ENCODE measurements around the gene USP10. TPM values are rescaled to one million over a fixed set of nuclear protein-coding genes. Genes with fewer than 3 reads are reported as not detected.

The USP10 gene
- total RNA-seq, 1 experiment from 2014 or later = 53.3 TPM

GRCh38 chr16:84694980-84695379, 4.8 kb upstream of the USP10 start:
- H3K27ac ChIP-seq = no peak overlapping the region
- peaks cover 26% of the 10 kb centered on the region for H3K4me1 ChIP-seq (replicated peaks)
- no peaks in the 10 kb centered on the region for H3K27me3 ChIP-seq (replicated peaks)
- 0 out of 2 replicates have a peak, but pooled peaks cover 4% of the 10 kb centered on the region for H3K9me3 ChIP-seq (replicated peaks)
- no peak for DNase-seq (ENCODE audit: low read depth in 1 of 2, low spot score in 2 of 2)
- no peak overlapping the region for H3K4me3 ChIP-seq
- H3K36me3 ChIP-seq = peaks cover 6% of the 10 kb centered on the region

GRCh38 chr16:84699147-84699711, 571 bp upstream of the USP10 start:
- 0 out of 2 replicates have a peak overlapping the region, but pooled peaks have one; percentile 28 for H3K27ac ChIP-seq
- no peak for DNase-seq (ENCODE audit: low read depth in 1 of 2, low spot score in 2 of 2)

GRCh38 chr16:84700446-84701300, 873 bp downstream of the USP10 start:
- Histone ChIP-seq H3K27ac (peak overlapping the region; percentile 55), H3K4me3 (peak overlapping the region; percentile 99), H3K9me3 (replicated peaks) (0 out of 2 replicates have a peak, but pooled peaks cover 5% of the 10 kb centered on the region), H3K36me3 (peaks cover 16% of the 10 kb centered on the region), H3K27me3 (replicated peaks) (no peaks in the 10 kb centered on the region; the same call in 1 of the 2 replicates), H3K4me1 (replicated peaks) (peaks cover 24% of the 10 kb centered on the region)
- peak in 1 of 2 experiments; percentile 42 for DNase-seq (ENCODE audit: low read depth in 1 of 2, low spot score in 2 of 2)

More at GRCh38 chr16:84699147-84699711, 571 bp upstream of the USP10 start:
- no peaks in the 10 kb centered on the region; the same call in 1 of the 2 replicates for H3K27me3 ChIP-seq (replicated peaks)
- peaks cover 24% of the 10 kb centered on the region for H3K4me1 ChIP-seq (replicated peaks)
- peak overlapping the region; percentile 99 for H3K4me3 ChIP-seq
- H3K36me3 ChIP-seq = peaks cover 13% of the 10 kb centered on the region
- H3K9me3 ChIP-seq (replicated peaks) = 0 out of 2 replicates have a peak, but pooled peaks cover 5% of the 10 kb centered on the region

GRCh38 chr16:84703681-84704080, 3.9 kb downstream of the USP10 start:
- peaks cover 21% of the 10 kb centered on the region for H3K36me3 ChIP-seq
- 0 out of 2 replicates have a peak, but pooled peaks cover 5% of the 10 kb centered on the region for H3K9me3 ChIP-seq (replicated peaks)
- no peak overlapping the region for H3K4me3 ChIP-seq
- DNase-seq (ENCODE audit: low read depth in 1 of 2, low spot score in 2 of 2) = no peak
- no peak overlapping the region for H3K27ac ChIP-seq
- no peaks in the 10 kb centered on the region; the same call in 1 of the 2 replicates for H3K27me3 ChIP-seq (replicated peaks)
- peaks cover 24% of the 10 kb centered on the region for H3K4me1 ChIP-seq (replicated peaks)

- H3K4me3 ChIP-seq = no peak overlapping the region
- H3K4me1 ChIP-seq (replicated peaks) = peaks cover 21% of the 10 kb centered on the region
- DNase-seq (ENCODE audit: low read depth in 1 of 2, low spot score in 2 of 2) = no peak
- no peaks in the 10 kb centered on the region; the same call in 1 of the 2 replicates for H3K27me3 ChIP-seq (replicated peaks)
- 0 out of 2 replicates have a peak, but pooled peaks cover 5% of the 10 kb centered on the region for H3K9me3 ChIP-seq (replicated peaks)
- no peak overlapping the region for H3K27ac ChIP-seq
- peaks cover 27% of the 10 kb centered on the region for H3K36me3 ChIP-seq
Observed at GRCh38 chr16:84704253-84704652, 4.5 kb downstream of the USP10 start.

GRCh38 chr16:84706856-84707255, 7.1 kb downstream of the USP10 start:
- no peak for DNase-seq (ENCODE audit: low read depth in 1 of 2, low spot score in 2 of 2)
- Histone ChIP-seq H3K4me3 (no peak overlapping the region), H3K27me3 (replicated peaks) (no peaks in the 10 kb centered on the region; the same call in 1 of the 2 replicates), H3K36me3 (peaks cover 24% of the 10 kb centered on the region), H3K9me3 (replicated peaks) (no peaks in the 10 kb centered on the region), H3K27ac (no peak overlapping the region), H3K4me1 (replicated peaks) (peaks cover 13% of the 10 kb centered on the region)

GRCh38 chr16:84709609-84710008, 9.8 kb downstream of the USP10 start:
- no peak overlapping the region for H3K27ac ChIP-seq
- H3K4me3 ChIP-seq = no peak overlapping the region
- no peaks in the 10 kb centered on the region for H3K27me3 ChIP-seq (replicated peaks)
- H3K4me1 ChIP-seq (replicated peaks) = no peaks in the 10 kb centered on the region
- no peaks in the 10 kb centered on the region for H3K9me3 ChIP-seq (replicated peaks)
- no peak for DNase-seq (ENCODE audit: low read depth in 1 of 2, low spot score in 2 of 2)
- H3K36me3 ChIP-seq = peaks cover 21% of the 10 kb centered on the region

- H3K9me3 ChIP-seq (replicated peaks) = no peaks in the 10 kb centered on the region
- peaks cover 19% of the 10 kb centered on the region for H3K36me3 ChIP-seq
- no peak overlapping the region for H3K27ac ChIP-seq
- no peaks in the 10 kb centered on the region for H3K4me1 ChIP-seq (replicated peaks)
- DNase-seq (ENCODE audit: low read depth in 1 of 2, low spot score in 2 of 2) = no peak
- H3K4me3 ChIP-seq = no peak overlapping the region
- no peaks in the 10 kb centered on the region for H3K27me3 ChIP-seq (replicated peaks)
Observed at GRCh38 chr16:84710686-84711085, 10.9 kb downstream of the USP10 start.

GRCh38 chr16:84712138-84712671, 12.4 kb downstream of the USP10 start:
- no peaks in the 10 kb centered on the region for H3K4me1 ChIP-seq (replicated peaks)
- H3K27ac ChIP-seq = no peak overlapping the region
- H3K27me3 ChIP-seq (replicated peaks) = no peaks in the 10 kb centered on the region
- no peak overlapping the region for H3K4me3 ChIP-seq
- no peaks in the 10 kb centered on the region for H3K9me3 ChIP-seq (replicated peaks)
- no peak for DNase-seq (ENCODE audit: low read depth in 1 of 2, low spot score in 2 of 2)
- H3K36me3 ChIP-seq = peaks cover 33% of the 10 kb centered on the region

- no peaks in the 10 kb centered on the region for H3K9me3 ChIP-seq (replicated peaks)
- peaks cover 38% of the 10 kb centered on the region for H3K36me3 ChIP-seq
- H3K4me3 ChIP-seq = no peak overlapping the region
- DNase-seq (ENCODE audit: low read depth in 1 of 2, low spot score in 2 of 2) = no peak
- H3K27ac ChIP-seq = no peak overlapping the region
- no peaks in the 10 kb centered on the region for H3K27me3 ChIP-seq (replicated peaks)
- H3K4me1 ChIP-seq (replicated peaks) = no peaks in the 10 kb centered on the region
Observed at GRCh38 chr16:84712801-84713775, 13.3 kb downstream of the USP10 start.

- Histone ChIP-seq H3K27me3 (replicated peaks) (no peaks in the 10 kb centered on the region), H3K36me3 (peaks cover 29% of the 10 kb centered on the region), H3K4me3 (no peak overlapping the region), H3K9me3 (replicated peaks) (no peaks in the 10 kb centered on the region), H3K27ac (no peak overlapping the region), H3K4me1 (replicated peaks) (peaks cover 2% of the 10 kb centered on the region; the same call in 1 of the 2 replicates)
- no peak for DNase-seq (ENCODE audit: low read depth in 1 of 2, low spot score in 2 of 2)
Observed at GRCh38 chr16:84714028-84714427, 14.2 kb downstream of the USP10 start.

GRCh38 chr16:84715424-84715823, 15.6 kb downstream of the USP10 start:
- Histone ChIP-seq H3K36me3 (peaks cover 24% of the 10 kb centered on the region), H3K27ac (no peak overlapping the region), H3K9me3 (replicated peaks) (no peaks in the 10 kb centered on the region), H3K4me1 (replicated peaks) (peaks cover 16% of the 10 kb centered on the region), H3K4me3 (no peak overlapping the region), H3K27me3 (replicated peaks) (no peaks in the 10 kb centered on the region)
- DNase-seq (ENCODE audit: low read depth in 1 of 2, low spot score in 2 of 2) = no peak

- no peak for DNase-seq (ENCODE audit: low read depth in 1 of 2, low spot score in 2 of 2)
- no peak overlapping the region for H3K4me3 ChIP-seq
- H3K36me3 ChIP-seq = peaks cover 20% of the 10 kb centered on the region
- no peak overlapping the region for H3K27ac ChIP-seq
- peaks cover 16% of the 10 kb centered on the region for H3K4me1 ChIP-seq (replicated peaks)
- no peaks in the 10 kb centered on the region for H3K27me3 ChIP-seq (replicated peaks)
- H3K9me3 ChIP-seq (replicated peaks) = no peaks in the 10 kb centered on the region
Observed at GRCh38 chr16:84715854-84716253, 16.1 kb downstream of the USP10 start.

Measured in SJSA1 (cell line).